Measurements from ENCODE around the gene PRRG1.
"Not testable (repeated sequence)": the region's sequence is repeated elsewhere in the genome, so short reads cannot be mapped to it uniquely, and the experiment has no call there.

Gene PRRG1

GRCh38 chrX:37349221-37350033 is at the start of gene PRRG1:
TSS of gene PRRG1 (plus strand) at chrX:37349364. CDS start at chrX:37406250, 56,886 bp downstream.
- DNase-seq (ENCODE audit: low read depth in 2 of 2), result no peak

- no peak for DNase-seq (ENCODE audit: low read depth in 2 of 2)
Observed at GRCh38 chrX:37302569-37302968, 46.6 kb upstream of the PRRG1 start.

GRCh38 chrX:37305238-37305637 is 43.9 kb upstream of the PRRG1 start:
- DNase-seq (ENCODE audit: low read depth in 2 of 2), result not testable (repeated sequence)

GRCh38 chrX:37314531-37314930 is 34.6 kb upstream of the PRRG1 start:
- no peak for DNase-seq (ENCODE audit: low read depth in 2 of 2)

- no peak for DNase-seq (ENCODE audit: low read depth in 2 of 2)
Observed at GRCh38 chrX:37315511-37316248, 33.5 kb upstream of the PRRG1 start.

GRCh38 chrX:37320541-37321203 is 28.5 kb upstream of the PRRG1 start:
- DNase-seq (ENCODE audit: low read depth in 2 of 2), result no peak

- DNase-seq (ENCODE audit: low read depth in 2 of 2), result no peak
Observed at GRCh38 chrX:37330642-37331041, 18.5 kb upstream of the PRRG1 start.

- DNase-seq (ENCODE audit: low read depth in 2 of 2), result no peak
Observed at GRCh38 chrX:37331546-37331945, 17.6 kb upstream of the PRRG1 start.

GRCh38 chrX:37332055-37332454 is 17.1 kb upstream of the PRRG1 start:
- no peak for DNase-seq (ENCODE audit: low read depth in 2 of 2)

GRCh38 chrX:37332987-37333658 is 16.0 kb upstream of the PRRG1 start:
- no peak for DNase-seq (ENCODE audit: low read depth in 2 of 2)

GRCh38 chrX:37347420-37347819 is 1.7 kb upstream of the PRRG1 start:
- DNase-seq (ENCODE audit: low read depth in 2 of 2), result no peak

- DNase-seq (ENCODE audit: low read depth in 2 of 2), result no peak
Observed at GRCh38 chrX:37348231-37348970, 763 bp upstream of the PRRG1 start.

- DNase-seq (ENCODE audit: low read depth in 2 of 2), result no peak
Observed at GRCh38 chrX:37348971-37349220, 268 bp upstream of the PRRG1 start.

- DNase-seq (ENCODE audit: low read depth in 2 of 2), result no peak
Observed at GRCh38 chrX:37350034-37350365, 836 bp downstream of the PRRG1 start.

GRCh38 chrX:37353646-37354045 is 4.5 kb downstream of the PRRG1 start:
- DNase-seq (ENCODE audit: low read depth in 2 of 2), result no peak

- no peak for DNase-seq (ENCODE audit: low read depth in 2 of 2)
Observed at GRCh38 chrX:37357436-37357835, 8.3 kb downstream of the PRRG1 start.

GRCh38 chrX:37361596-37361995 is 12.4 kb downstream of the PRRG1 start:
- no peak for DNase-seq (ENCODE audit: low read depth in 2 of 2)

GRCh38 chrX:37364666-37365065 is 15.5 kb downstream of the PRRG1 start:
- DNase-seq (ENCODE audit: low read depth in 2 of 2), result no peak

- no peak for DNase-seq (ENCODE audit: low read depth in 2 of 2)
Observed at GRCh38 chrX:37367946-37368345, 18.8 kb downstream of the PRRG1 start.

- no peak for DNase-seq (ENCODE audit: low read depth in 2 of 2)
Observed at GRCh38 chrX:37370499-37371141, 21.5 kb downstream of the PRRG1 start.

GRCh38 chrX:37371578-37371991 is 22.4 kb downstream of the PRRG1 start:
- no peak for DNase-seq (ENCODE audit: low read depth in 2 of 2)

Measured in stimulated activated CD8-positive, alpha-beta memory T cell treated with anti-CD3 and anti-CD28 coated beads, Interleukin-15, amount 100 ng/mL, for 4 hours (primary cell).